Neural progenitor cell (in vitro differentiated cells): Measurements from ENCODE around the gene CLSTN2. TPM values are rescaled to one million over a fixed set of nuclear protein-coding genes. Genes with fewer than 3 reads are reported as not detected.

Source experiments
- DNase-seq: peaks from one replicate; pipeline ENCODE4 v3.0.0-alpha.2; 2016; ENCODE audit warnings: low spot score
- H2AFZ ChIP-seq: fragments of 200-600 bp; sonication (generic); replicated peaks from 2 replicates; pipeline ENCODE4 v1.6.1; 2016; ENCODE audit warnings: antibody characterized with exemption
- H3F3A ChIP-seq: fragments of 200-600 bp; sonication (generic); 2 replicates; pipeline ENCODE4 v1.6.1; 2016; ENCODE audit warnings: antibody characterized with exemption, low read depth
- H3K27ac ChIP-seq: fragments of 200-600 bp; sonication (generic); 2 replicates; pipeline ENCODE4 v1.5.1; 2016; ENCODE audit warnings: mild to moderate bottlenecking
- H3K27me3 ChIP-seq: fragments of 200-600 bp; sonication (generic); 2 replicates; pipeline ENCODE4 v1.6.1; 2016; ENCODE audit warnings: mild to moderate bottlenecking, moderate library complexity
- H3K36me3 ChIP-seq: fragments of 200-600 bp; sonication (generic); 2 replicates; pipeline ENCODE4 v1.5.1; 2016
- H3K4me1 ChIP-seq: fragments of 200-600 bp; sonication (generic); 2 replicates; pipeline ENCODE4 v1.6.1; 2016; ENCODE audit warnings: mixed run types
- H3K4me2 ChIP-seq: fragments of 200-600 bp; sonication (generic); 2 replicates; pipeline ENCODE4 v1.6.1; 2016
- H3K4me3 ChIP-seq: fragments of 200-600 bp; sonication (generic); 2 replicates; pipeline ENCODE4 v1.5.1; 2016
- H3K79me2 ChIP-seq: fragments of 200-600 bp; sonication (generic); 2 replicates; pipeline ENCODE4 v1.6.1; 2016; ENCODE audit warnings: low read depth
- H3K9ac ChIP-seq: fragments of 200-600 bp; sonication (generic); 2 replicates; pipeline ENCODE4 v1.6.1; 2016
- H3K9me3 ChIP-seq: fragments of 200-600 bp; sonication (generic); 2 replicates; pipeline ENCODE4 v1.5.1; 2016; ENCODE audit warnings: low read depth
- H4K20me1 ChIP-seq: fragments of 200-600 bp; sonication (generic); 2 replicates; pipeline ENCODE4 v1.6.1; 2016; ENCODE audit warnings: low read depth
- H3K27ac Mint-ChIP-seq: 3 replicates; pipeline ENCODE4 v1.8.0; 2021; ENCODE audit warnings: mixed read lengths
- H3K27me3 Mint-ChIP-seq: 2 replicates; pipeline ENCODE4 v1.8.0; 2022; ENCODE audit warnings: low read depth, mild to moderate bottlenecking, inconsistent platforms, moderate library complexity, mixed read lengths; ENCODE audit not compliant: insufficient read depth
- H3K36me3 Mint-ChIP-seq: 3 replicates; pipeline ENCODE4 v1.8.0; 2021; ENCODE audit warnings: mixed read lengths
- H3K4me1 Mint-ChIP-seq: 3 replicates; pipeline ENCODE4 v1.8.0; 2021; ENCODE audit warnings: mixed read lengths
- H3K4me3 Mint-ChIP-seq: 3 replicates; pipeline ENCODE4 v1.8.0; 2021; ENCODE audit warnings: mild to moderate bottlenecking, moderate library complexity, mixed read lengths
- H3K9me3 Mint-ChIP-seq: 3 replicates; pipeline ENCODE4 v1.8.0; 2020; ENCODE audit warnings: mixed read lengths
- EZH2 ChIP-seq: fragments of 200-600 bp; sonication (generic); IDR thresholded peaks from 2 replicates; pipeline ENCODE4 v1.6.1; 2017; ENCODE audit warnings: antibody characterized with exemption, mild to moderate bottlenecking, moderate library complexity
- EZH2phosphoT487 ChIP-seq: fragments of 200-600 bp; sonication (generic); IDR thresholded peaks from 2 replicates; pipeline ENCODE4 v1.6.1; 2017; ENCODE audit warnings: antibody characterized with exemption
- total RNA-seq: library from RNA; depleted of rRNA; stranded (reverse); fragments of >200 nt; gene quantifications from 2 replicates; pipeline ENCODE4 v1.2.3, GENCODE V29; 2015; ENCODE audit warnings: low replicate concordance
- TF ChIP-seq, protein P1 (sequence below): fragments of 200-600 bp; sonication (generic); IDR thresholded peaks from 2 replicates; pipeline ENCODE4 v1.5.1; 2017; ENCODE audit warnings: antibody characterized with exemption, mild to moderate bottlenecking

Gene CLSTN2
- total RNA-seq, 1 donor from 2014 or later: 0.22 TPM

DNA sequence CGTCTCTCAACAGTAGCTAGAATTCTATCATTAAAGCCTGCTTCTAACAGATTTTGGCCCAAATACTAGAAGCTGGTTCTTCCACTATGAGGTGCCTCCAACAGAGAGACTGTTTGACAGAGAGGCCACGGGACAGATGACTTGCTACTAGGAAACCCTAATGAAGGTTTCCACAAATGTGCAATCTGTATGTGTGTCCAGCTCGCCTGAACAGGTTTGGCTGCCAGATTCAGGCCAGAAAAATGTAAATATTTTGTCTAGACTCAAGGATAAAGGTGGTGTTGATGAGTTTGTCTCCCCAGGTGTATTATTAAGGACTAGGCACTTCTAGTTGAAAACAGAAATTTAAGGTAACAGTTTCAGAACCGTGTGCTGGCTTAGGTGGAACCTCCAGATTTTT, 651.3 kb downstream of the CLSTN2 start:
- H3K9me3 ChIP-seq: no peaks in the 10 kb centered on the region
- peaks cover 2% of the 10 kb centered on the region for H3K27me3 Mint-ChIP-seq
- H3K4me3 Mint-ChIP-seq: no peak overlapping the region
- H3K4me1 Mint-ChIP-seq: peaks cover 5% of the 10 kb centered on the region
- no peak for DNase-seq
- H4K20me1 ChIP-seq: no peaks in the 10 kb centered on the region
- H3K36me3 ChIP-seq: no peaks in the 10 kb centered on the region
- no peaks in the 10 kb centered on the region for H3K36me3 Mint-ChIP-seq
- H3K4me2 ChIP-seq: no peak overlapping the region
- no peaks in the 10 kb centered on the region for H3K79me2 ChIP-seq
- H3K27ac ChIP-seq: no peak overlapping the region
- H3F3A ChIP-seq: no peaks in the 10 kb centered on the region
- H2AFZ ChIP-seq: no peak overlapping the region
- TF ChIP-seq EZH2: no peak
- no peak for TF ChIP-seq EZH2phosphoT487
- TF ChIP-seq, protein P1, sequence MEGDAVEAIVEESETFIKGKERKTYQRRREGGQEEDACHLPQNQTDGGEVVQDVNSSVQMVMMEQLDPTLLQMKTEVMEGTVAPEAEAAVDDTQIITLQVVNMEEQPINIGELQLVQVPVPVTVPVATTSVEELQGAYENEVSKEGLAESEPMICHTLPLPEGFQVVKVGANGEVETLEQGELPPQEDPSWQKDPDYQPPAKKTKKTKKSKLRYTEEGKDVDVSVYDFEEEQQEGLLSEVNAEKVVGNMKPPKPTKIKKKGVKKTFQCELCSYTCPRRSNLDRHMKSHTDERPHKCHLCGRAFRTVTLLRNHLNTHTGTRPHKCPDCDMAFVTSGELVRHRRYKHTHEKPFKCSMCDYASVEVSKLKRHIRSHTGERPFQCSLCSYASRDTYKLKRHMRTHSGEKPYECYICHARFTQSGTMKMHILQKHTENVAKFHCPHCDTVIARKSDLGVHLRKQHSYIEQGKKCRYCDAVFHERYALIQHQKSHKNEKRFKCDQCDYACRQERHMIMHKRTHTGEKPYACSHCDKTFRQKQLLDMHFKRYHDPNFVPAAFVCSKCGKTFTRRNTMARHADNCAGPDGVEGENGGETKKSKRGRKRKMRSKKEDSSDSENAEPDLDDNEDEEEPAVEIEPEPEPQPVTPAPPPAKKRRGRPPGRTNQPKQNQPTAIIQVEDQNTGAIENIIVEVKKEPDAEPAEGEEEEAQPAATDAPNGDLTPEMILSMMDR: no peak
- H3K4me1 ChIP-seq: peaks cover 9% of the 10 kb centered on the region
- no peaks in the 10 kb centered on the region for H3K27me3 ChIP-seq
- H3K9ac ChIP-seq: no peak overlapping the region
- no peak overlapping the region for H3K27ac Mint-ChIP-seq
- no peaks in the 10 kb centered on the region for H3K9me3 Mint-ChIP-seq
- H3K4me3 ChIP-seq: no peak overlapping the region

DNA sequence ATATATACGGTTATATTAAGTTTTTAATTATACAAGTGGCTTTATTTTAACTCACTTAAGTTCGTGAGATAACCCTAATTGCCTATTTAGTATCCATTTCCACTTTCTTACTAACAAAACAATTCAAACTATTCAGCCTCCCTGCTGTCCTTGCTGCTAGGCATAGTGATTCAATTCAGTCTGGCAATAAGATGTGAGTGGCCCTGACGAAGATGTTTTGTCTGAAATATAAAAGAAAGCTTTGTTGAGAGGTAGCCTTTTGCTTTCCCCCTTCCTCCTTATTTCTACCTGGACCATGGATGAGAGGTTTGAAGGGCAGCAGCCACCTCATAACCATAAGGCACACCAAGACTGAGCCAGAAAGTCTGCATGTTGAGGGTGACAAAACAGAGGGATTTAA, 653.6 kb downstream of the CLSTN2 start:
- H3K4me3 ChIP-seq: no peak overlapping the region
- H3K4me1 ChIP-seq: peaks cover 9% of the 10 kb centered on the region
- H3F3A ChIP-seq: no peaks in the 10 kb centered on the region
- H3K9me3 ChIP-seq: no peaks in the 10 kb centered on the region
- H4K20me1 ChIP-seq: no peaks in the 10 kb centered on the region
- H3K4me1 Mint-ChIP-seq: peaks cover 5% of the 10 kb centered on the region
- peak overlapping the region; percentile 50 for H3K4me2 ChIP-seq
- no peaks in the 10 kb centered on the region for H3K79me2 ChIP-seq
- H3K36me3 ChIP-seq: no peaks in the 10 kb centered on the region
- no peaks in the 10 kb centered on the region for H3K27me3 ChIP-seq
- H3K4me3 Mint-ChIP-seq: no peak overlapping the region
- H2AFZ ChIP-seq: peak overlapping the region; percentile 63
- no peak overlapping the region for H3K9ac ChIP-seq
- H3K36me3 Mint-ChIP-seq: no peaks in the 10 kb centered on the region
- DNase-seq: peak; percentile 39
- no peak overlapping the region for H3K27ac ChIP-seq
- H3K27me3 Mint-ChIP-seq: no peaks in the 10 kb centered on the region
- H3K27ac Mint-ChIP-seq: no peak overlapping the region
- TF ChIP-seq EZH2 (no peak), EZH2phosphoT487 (peak; percentile 52)
- H3K9me3 Mint-ChIP-seq: no peaks in the 10 kb centered on the region

DNA sequence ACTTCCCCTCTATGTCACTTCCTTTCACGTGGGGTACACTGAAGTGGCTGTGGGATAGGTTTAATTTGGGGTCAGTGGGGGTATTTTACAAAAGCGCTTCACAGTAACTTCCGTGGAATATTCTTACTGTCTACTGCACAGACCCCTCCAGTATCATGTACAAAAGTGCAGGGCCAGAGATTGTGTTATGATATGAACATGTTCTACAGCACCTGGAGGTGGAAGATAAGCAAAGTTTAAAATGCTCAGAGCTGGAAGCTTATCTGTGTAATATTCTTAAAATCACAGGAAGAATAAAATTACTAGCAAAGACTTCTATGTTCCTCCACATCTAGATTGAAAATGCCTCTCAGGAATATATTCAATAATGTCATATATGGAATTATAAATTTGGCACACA, 658.8 kb downstream of the CLSTN2 start:
- Histone ChIP-seq H3K27me3 (no peaks in the 10 kb centered on the region), H3F3A (no peaks in the 10 kb centered on the region), H3K4me1 (peaks cover 4% of the 10 kb centered on the region), H3K27ac (no peak overlapping the region), H3K9ac (no peak overlapping the region), H3K4me3 (no peak overlapping the region), H2AFZ (no peak overlapping the region), H4K20me1 (no peaks in the 10 kb centered on the region), H3K4me2 (no peak overlapping the region), H3K9me3 (no peaks in the 10 kb centered on the region), H3K79me2 (no peaks in the 10 kb centered on the region), H3K36me3 (no peaks in the 10 kb centered on the region)
- H3K27ac Mint-ChIP-seq: no peak overlapping the region
- TF ChIP-seq EZH2phosphoT487 (no peak), EZH2 (no peak)
- TF ChIP-seq, protein P1: no peak
- H3K27me3 Mint-ChIP-seq: no peaks in the 10 kb centered on the region
- H3K4me3 Mint-ChIP-seq: no peak overlapping the region
- H3K36me3 Mint-ChIP-seq: no peaks in the 10 kb centered on the region
- peaks cover 2% of the 10 kb centered on the region for H3K4me1 Mint-ChIP-seq
- H3K9me3 Mint-ChIP-seq: no peaks in the 10 kb centered on the region
- DNase-seq: no peak

DNA sequence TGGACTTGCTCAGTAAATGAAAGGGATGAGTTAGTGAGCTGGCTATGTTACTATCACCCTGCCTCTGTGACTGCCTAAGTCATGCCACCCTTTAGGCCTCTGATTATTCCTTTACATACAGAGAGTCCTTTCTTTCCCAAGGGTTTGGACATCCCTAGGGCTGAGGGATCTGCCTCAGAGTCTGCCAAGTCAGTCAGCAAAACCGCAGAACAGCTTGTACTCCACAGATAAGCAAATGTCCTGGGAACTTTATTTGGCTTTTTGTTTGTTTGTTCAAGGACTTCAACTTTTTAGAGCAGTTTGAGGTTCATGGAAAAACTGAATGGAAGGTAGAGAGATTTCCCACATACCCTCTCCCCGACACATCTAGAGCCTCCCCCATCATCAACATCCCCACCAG, 660.3 kb downstream of the CLSTN2 start:
- Mint-ChIP-seq H3K4me1 (no peaks in the 10 kb centered on the region), H3K36me3 (no peaks in the 10 kb centered on the region), H3K27ac (no peak overlapping the region), H3K9me3 (no peaks in the 10 kb centered on the region), H3K4me3 (no peak overlapping the region), H3K27me3 (no peaks in the 10 kb centered on the region)
- Histone ChIP-seq H3K36me3 (no peaks in the 10 kb centered on the region), H4K20me1 (no peaks in the 10 kb centered on the region), H3K79me2 (no peaks in the 10 kb centered on the region), H3K27ac (no peak overlapping the region), H2AFZ (no peak overlapping the region), H3K9me3 (no peaks in the 10 kb centered on the region), H3K9ac (no peak overlapping the region), H3K27me3 (no peaks in the 10 kb centered on the region), H3F3A (no peaks in the 10 kb centered on the region), H3K4me2 (no peak overlapping the region), H3K4me3 (no peak overlapping the region), H3K4me1 (no peaks in the 10 kb centered on the region)
- TF ChIP-seq EZH2phosphoT487 (no peak), EZH2 (no peak)
- TF ChIP-seq, protein P1: no peak
- DNase-seq: no peak
